K562 (cell line): ENCODE results near the gene FBXL12. TPM values are rescaled to one million over a fixed set of nuclear protein-coding genes. Genes with fewer than 3 reads are reported as not detected.
A peak's percentile ranks its signal among the peaks of the same experiment; 100 is the strongest.

ENCODE experiments used
- ATAC-seq: fragments of 200-7000 bp; cut with Tn5 transposase; 3 replicates; pipeline ENCODE4 v1.9.1; 2020; ENCODE audit warnings: moderate library complexity
- BruUV-seq: library from RNA; stranded (reverse); fragments of 400-500 nt; replicated peaks from 2 replicates; lab custom pipeline; 2021; lab: Mats Ljungman, UMichigan
- CTCF ChIA-PET: fragments of 300-600 bp; formaldehyde crosslinking; extraction: SDS; loops from one replicate; lab custom pipeline; 2021; ENCODE audit warnings: low intra/inter-chr PET ratio; lab: Yijun Ruan, JAX
- POLR2A ChIA-PET: fragments of 300-600, 350-650 bp; sonication (Branson Sonifier 250); formaldehyde crosslinking; extraction: SDS; loops from one replicate; lab custom pipeline; 2021; ENCODE audit warnings: antibody characterized with exemption, inconsistent platforms; lab: Yijun Ruan, JAX
- DNase-seq, 4 experiments: peaks; one replicate each; pipeline versions ENCODE4 v3.0.0 to v3.0.0-alpha.2; 2011 to 2018; ENCODE audit warnings: low spot score in 3 of 4, mixed read lengths in 3 of 4; ENCODE audit errors: extremely low read depth in 1 of 4
- FAIRE-seq: peaks from 2 replicates; lab custom pipeline; 2011; peaks lifted over from hg19 to GRCh38; lab: Jason Lieb, UNC
- H2AFZ ChIP-seq: 2 replicates; pipeline ENCODE4 v1.6.0; 2011; ENCODE audit warnings: low read depth, low read length, control low read depth, inconsistent platforms
- H3K27ac ChIP-seq: fragments of 200-600 bp; 3 replicates; pipeline ENCODE4 v1.8.0; 2011; ENCODE audit warnings: low read depth, mild to moderate bottlenecking, control low read depth, inconsistent platforms, low read length, moderate library complexity, mixed read lengths; ENCODE audit errors: extremely low read depth
- H3K27me3 ChIP-seq, 2 experiments: fragments of 300-600 bp in 1 of 2; 2 replicates in 1 of 2; 3 replicates in 1 of 2; pipeline versions ENCODE4 v1.6.0 to v1.8.0; 2011; ENCODE audit warnings: inconsistent platforms in 2 of 2, low read length in 2 of 2, mild to moderate bottlenecking in 1 of 2, mixed read lengths in 1 of 2, moderate library complexity in 1 of 2; ENCODE audit not compliant: control insufficient read depth in 2 of 2, insufficient read depth in 2 of 2
- H3K36me3 ChIP-seq: fragments of 300-600 bp; 3 replicates; pipeline ENCODE4 v1.8.0; 2011; ENCODE audit warnings: mild to moderate bottlenecking, low read length, inconsistent platforms; ENCODE audit not compliant: control insufficient read depth, insufficient read depth
- H3K4me1 ChIP-seq, 2 experiments: fragments of 200-600 bp in 1 of 2; replicated peaks in 1 of 2; 2 replicates in 1 of 2; 3 replicates in 1 of 2; pipeline versions ENCODE4 v1.5.1 to v1.8.0; 2011; ENCODE audit warnings: inconsistent platforms in 2 of 2, low read length in 2 of 2, mild to moderate bottlenecking in 1 of 2, mixed read lengths in 1 of 2, moderate library complexity in 1 of 2; ENCODE audit not compliant: control insufficient read depth in 2 of 2, insufficient read depth in 2 of 2
- H3K4me2 ChIP-seq: 2 replicates; pipeline ENCODE4 v1.6.1; 2011; ENCODE audit warnings: low read length, control low read depth, inconsistent platforms, mixed read lengths; ENCODE audit not compliant: insufficient read depth
- H3K4me3 ChIP-seq: fragments of 200-600 bp; sonication (generic), shearing (Covaris generic); 2 replicates; pipeline ENCODE4 v1.5.1; 2016; ENCODE audit warnings: control low read depth, inconsistent platforms
- H3K79me2 ChIP-seq: fragments of 200-600 bp; 3 replicates; pipeline ENCODE4 v1.8.0; 2011; ENCODE audit warnings: low read length, inconsistent platforms; ENCODE audit not compliant: control insufficient read depth, insufficient read depth
- H3K9ac ChIP-seq, 2 experiments: 2 replicates each; pipeline versions ENCODE4 v1.6.0 to v1.6.1; 2011; ENCODE audit warnings: low read depth in 2 of 2, low read length in 2 of 2, control low read depth in 1 of 2, inconsistent platforms in 1 of 2, mild to moderate bottlenecking in 1 of 2, mixed read lengths in 1 of 2; ENCODE audit not compliant: insufficient read depth in 1 of 2
- H3K9me1 ChIP-seq: one replicate; pipeline ENCODE4 v1.6.0; 2011; ENCODE audit warnings: inconsistent platforms, mild to moderate bottlenecking, low read length, moderate library complexity; ENCODE audit not compliant: control insufficient read depth, insufficient read depth
- H3K9me3 ChIP-seq: replicated peaks from 2 replicates; pipeline ENCODE4 v1.5.1; 2011; ENCODE audit warnings: low read depth, low read length, inconsistent platforms; ENCODE audit not compliant: control insufficient read depth, insufficient read depth
- H4K20me1 ChIP-seq: replicated peaks from 2 replicates; pipeline ENCODE4 v1.6.1; 2011; ENCODE audit warnings: low read length, inconsistent platforms, mixed read lengths; ENCODE audit not compliant: control insufficient read depth, insufficient read depth
- CBFA2T2 ChIP-seq: fragments of 450-650 bp; conservative IDR thresholded peaks from 2 replicates; pipeline ENCODE4 v1.6.1; 2017; ENCODE audit warnings: mild to moderate bottlenecking
- CTBP1 ChIP-seq: fragments of 450-650 bp; IDR thresholded peaks from 2 replicates; pipeline ENCODE4 v1.6.1; 2016; ENCODE audit warnings: borderline replicate concordance
- GATA2 ChIP-seq: sonication (generic); formaldehyde crosslinking; IDR thresholded peaks from 2 replicates; pipeline ENCODE4 v1.4.0; 2020; ENCODE audit warnings: mild to moderate bottlenecking, missing genetic modification reagents
- KAT7 ChIP-seq: sonication (generic); formaldehyde crosslinking; IDR thresholded peaks from 2 replicates; pipeline ENCODE4 v1.8.0; 2022; ENCODE audit warnings: missing genetic modification reagents, mild to moderate bottlenecking, borderline replicate concordance
- KLF1 ChIP-seq: fragments of 450-650 bp; IDR thresholded peaks from 2 replicates; pipeline ENCODE4 v1.6.1; 2016; ENCODE audit warnings: missing genetic modification characterization, missing compliant biosample characterization
- MTA1 ChIP-seq: fragments of 450-650 bp; IDR thresholded peaks from 2 replicates; pipeline ENCODE4 v1.6.1; 2017; ENCODE audit warnings: borderline replicate concordance
- SMAD4 ChIP-seq: fragments of 250-450 bp; sonication (Bioruptor Pico); conservative IDR thresholded peaks from 2 replicates; pipeline ENCODE4 v1.8.0; 2021; ENCODE audit warnings: inconsistent platforms, mild to moderate bottlenecking, moderate library complexity
- SPI1 ChIP-seq: IDR thresholded peaks from 2 replicates; pipeline ENCODE4 v1.6.1; 2011; ENCODE audit warnings: low read depth, low read length, control low read depth, borderline replicate concordance
- TRIM24 ChIP-seq, 2 experiments: fragments of 450-650 bp; IDR thresholded peaks; 2 replicates each; pipeline ENCODE4 v1.6.1; 2016
- ZBTB26 ChIP-seq: fragments of 450-650 bp; formaldehyde crosslinking; IDR thresholded peaks from 2 replicates; pipeline ENCODE4 v1.4.0; 2022; ENCODE audit warnings: missing genetic modification characterization
- ZEB2 ChIP-seq: fragments of 450-650 bp; IDR thresholded peaks from 2 replicates; pipeline ENCODE4 v1.6.1; 2016
- WGBS: fragments of 100-300 bp; shearing (Covaris generic); methylation state at CpG from one replicate; pipeline ENCODE4 v1.1.6; 2016; ENCODE audit warnings: low coverage, mixed read lengths; ENCODE audit not compliant: insufficient coverage; ENCODE audit errors: missing lambda C conversion rate; 5-methylcytosine and 5-hydroxymethylcytosine counted together
- in situ Hi-C: fragments of 300-500 bp; cut with MboI; formaldehyde crosslinking; loops from 4 replicates; pipeline ENCODE4 v1.15.0; 2018; ENCODE audit warnings: inconsistent platforms, mixed read lengths
- intact Hi-C: fragments of 100-400 bp; cut with micrococcal nuclease; formaldehyde crosslinking; loops from 2 replicates; pipeline ENCODE4 v1.14.2; 2022
- polyA plus RNA-seq, 8 experiments: library from polyadenylated mRNA; depleted of rRNA in 4 of 8; stranded (reverse) in 5 of 8; unstranded in 3 of 8; fragments of >200 nt; fragmentation: Nextera tagmentation in 2 of 8; fragmentation: Illumina TruSeq in 1 of 8; extraction: Ambion mirVana in 2 of 8; extraction: Trizol in 1 of 8; gene quantifications; 2 replicates each; pipeline versions ENCODE4 v1.2.1 to v1.2.3, GENCODE V29; 2011 to 2014; ENCODE audit warnings: inconsistent platforms in 1 of 8, missing spikeins in 1 of 8
- total RNA-seq, 7 experiments: library from RNA; depleted of rRNA in 6 of 7; stranded (reverse); fragments of >200 nt in 6 of 7; fragmentation: Illumina TruSeq in 2 of 7; extraction: Trizol in 2 of 7; gene quantifications; 2 replicates each; pipeline versions ENCODE4 v1.2.1 to v1.2.3, GENCODE V29; 2011 to 2021; ENCODE audit warnings: low replicate concordance in 1 of 7
- TF ChIP-seq, protein P1 (sequence below): sonication (generic); formaldehyde crosslinking; IDR thresholded peaks from 2 replicates; pipeline ENCODE4 v1.8.0; 2022; ENCODE audit warnings: mild to moderate bottlenecking, missing genetic modification reagents
- TF ChIP-seq, protein P2 (sequence below): fragments of 200-800 bp; sonication (Bioruptor generic); IDR thresholded peaks from 2 replicates; pipeline ENCODE4 v1.6.1; 2017; ENCODE audit warnings: missing genetic modification characterization, missing compliant biosample characterization

Gene FBXL12
- total and polyA plus RNA-seq, 9 of the 15 experiments (the other 6 are each of a cell fraction or from before 2014, with no cell fraction given) = 2.7 to 40.5 (median 26.5) TPM

- H3K9me3 ChIP-seq = no peaks in the 10 kb centered on the region
- ATAC-seq = no peak
These were observed 39.9 kb upstream of the FBXL12 start for GRCh38 chr19:9858766-9859165.

DNA sequence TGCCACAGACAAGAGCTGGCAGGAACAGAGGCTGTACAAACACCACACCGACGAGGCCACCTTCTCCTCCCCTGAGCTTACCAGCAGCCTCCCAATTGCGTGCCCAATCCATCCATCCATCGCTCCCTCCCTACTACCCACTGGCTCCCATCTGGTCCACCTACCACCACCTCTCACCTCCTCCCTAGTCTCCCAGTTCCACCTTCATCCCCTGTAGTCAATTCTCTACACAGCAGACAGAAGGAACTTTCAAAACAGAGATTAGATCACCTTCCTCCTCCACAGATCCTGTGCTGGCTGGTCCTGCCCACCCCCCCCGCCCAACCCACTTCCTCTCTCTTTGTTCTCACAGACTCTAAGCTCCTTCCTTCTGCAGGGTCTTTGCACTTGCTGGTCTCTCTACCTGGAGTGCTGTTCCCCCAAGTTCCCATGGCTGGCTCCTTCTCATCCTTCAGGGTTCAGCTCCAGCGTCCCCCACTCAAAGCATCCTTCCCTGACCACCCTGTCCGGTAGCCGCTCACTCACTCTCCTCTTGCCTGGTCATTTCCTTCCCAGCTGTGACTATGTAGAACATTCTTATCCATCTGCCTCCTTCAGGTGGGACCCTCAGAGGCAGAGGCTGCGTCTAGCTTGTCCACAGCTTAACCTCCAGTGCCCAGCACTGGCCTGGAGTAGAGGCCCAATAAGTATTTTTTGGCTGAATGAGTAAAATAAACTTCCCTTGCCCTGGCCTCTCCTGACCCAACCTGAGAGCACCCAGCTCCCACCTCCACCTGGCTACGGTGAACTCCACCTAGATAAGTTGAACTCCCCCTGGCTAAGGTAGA, 39.3 kb upstream of the FBXL12 start:
- peak in 2 of 4 experiments; percentile 43 to 56 for DNase-seq
- TF ChIP-seq SPI1 = peak; percentile 88
- TF ChIP-seq SMAD4 (CRISPR knock-in tag) = peak; percentile 36; the same call in 1 of the 2 replicates
- TF ChIP-seq KLF1 = no peak
- TF ChIP-seq, protein P1, sequence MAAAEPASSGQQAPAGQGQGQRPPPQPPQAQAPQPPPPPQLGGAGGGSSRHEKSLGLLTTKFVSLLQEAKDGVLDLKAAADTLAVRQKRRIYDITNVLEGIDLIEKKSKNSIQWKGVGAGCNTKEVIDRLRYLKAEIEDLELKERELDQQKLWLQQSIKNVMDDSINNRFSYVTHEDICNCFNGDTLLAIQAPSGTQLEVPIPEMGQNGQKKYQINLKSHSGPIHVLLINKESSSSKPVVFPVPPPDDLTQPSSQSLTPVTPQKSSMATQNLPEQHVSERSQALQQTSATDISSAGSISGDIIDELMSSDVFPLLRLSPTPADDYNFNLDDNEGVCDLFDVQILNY (CRISPR knock-in tag) = 0 out of 2 replicates have a peak, but pooled peaks have one; percentile 30
- TF ChIP-seq GATA2 (CRISPR knock-in tag) = 0 out of 2 replicates have a peak, but pooled peaks have one; percentile 19
- TF ChIP-seq, protein P2, sequence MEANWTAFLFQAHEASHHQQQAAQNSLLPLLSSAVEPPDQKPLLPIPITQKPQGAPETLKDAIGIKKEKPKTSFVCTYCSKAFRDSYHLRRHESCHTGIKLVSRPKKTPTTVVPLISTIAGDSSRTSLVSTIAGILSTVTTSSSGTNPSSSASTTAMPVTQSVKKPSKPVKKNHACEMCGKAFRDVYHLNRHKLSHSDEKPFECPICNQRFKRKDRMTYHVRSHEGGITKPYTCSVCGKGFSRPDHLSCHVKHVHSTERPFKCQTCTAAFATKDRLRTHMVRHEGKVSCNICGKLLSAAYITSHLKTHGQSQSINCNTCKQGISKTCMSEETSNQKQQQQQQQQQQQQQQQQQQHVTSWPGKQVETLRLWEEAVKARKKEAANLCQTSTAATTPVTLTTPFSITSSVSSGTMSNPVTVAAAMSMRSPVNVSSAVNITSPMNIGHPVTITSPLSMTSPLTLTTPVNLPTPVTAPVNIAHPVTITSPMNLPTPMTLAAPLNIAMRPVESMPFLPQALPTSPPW (CRISPR knock-in tag) = peak; percentile 86
- 0 out of 2 replicates have a peak, but pooled peaks have one; percentile 24 for TF ChIP-seq ZBTB26

More at GRCh38 chr19:9858766-9859165, 39.9 kb upstream of the FBXL12 start:
- no peak for DNase-seq
- no peak for TF ChIP-seq TRIM24 (IDR thresholded peaks at IDR 0.05)
- TF ChIP-seq MTA1 = peak; percentile 65; the same call in 1 of the 2 replicates
- TF ChIP-seq ZEB2 = peak; percentile 98
- TF ChIP-seq CBFA2T2 = peak; percentile 43
- TF ChIP-seq KAT7 (CRISPR knock-in tag) = no peak
- TF ChIP-seq CTBP1 = peak; percentile 49; the same call in 1 of the 2 replicates
- no peak for FAIRE-seq
- H3K9me1 ChIP-seq = no peaks in the 10 kb centered on the region
- H3K4me3 ChIP-seq = no peak overlapping the region
- no peaks in the 10 kb centered on the region for H3K79me2 ChIP-seq
- peaks cover 12 to 22% of the 10 kb centered on the region in 2 experiments; a peak in 4 of 5 replicates for H3K4me1 ChIP-seq
- H3K27ac ChIP-seq = no peak overlapping the region
- H4K20me1 ChIP-seq = peaks cover 8% of the 10 kb centered on the region; the same call in 1 of the 2 replicates
- no peak overlapping the region for H3K4me2 ChIP-seq
- POLR2A ChIA-PET = interaction anchor here (1.0 to 1.4 kb wide), 2 partner anchors 9 to 19 kb away, joined by 3 to 5 read pairs; no protein-coding TSS in a partner anchor
- no TSS peak for BruUV-seq
- peaks cover 5 to 23% of the 10 kb centered on the region in 2 experiments; a peak in 4 of 5 replicates for H3K27me3 ChIP-seq
- CTCF ChIA-PET = no interaction called here
- H3K9ac ChIP-seq = no peak overlapping the region
- no peak overlapping the region for H2AFZ ChIP-seq
- intact Hi-C loops = no loop called here
- no peaks in the 10 kb centered on the region for H3K36me3 ChIP-seq
- in situ Hi-C loops = no loop called here

More for the DNA sequence above, 39.3 kb upstream of the FBXL12 start:
- no peak overlapping the region for H2AFZ ChIP-seq
- FAIRE-seq (peak; percentile 58), ATAC-seq (peak; percentile 78)
- POLR2A ChIA-PET = interaction anchor here (0.8 to 1.4 kb wide), 3 partner anchors 10 to 20 kb away, joined by 3 to 5 read pairs (median 3); no protein-coding TSS in a partner anchor
- H3K36me3 ChIP-seq = no peaks in the 10 kb centered on the region
- no peaks in the 10 kb centered on the region for H3K9me1 ChIP-seq
- no peak overlapping the region for H3K4me2 ChIP-seq
- CTCF ChIA-PET = no interaction called here
- no peaks in the 10 kb centered on the region for H3K79me2 ChIP-seq
- no peak overlapping the region for H3K9ac ChIP-seq
- peaks cover 3 to 18% of the 10 kb centered on the region in 2 experiments; a peak in 4 of 5 replicates for H3K27me3 ChIP-seq
- no TSS peak for BruUV-seq
- H3K27ac ChIP-seq = no peak overlapping the region
- WGBS = 12% methylated on average over 9 of the region's 10 CpGs
- peaks cover 6% of the 10 kb centered on the region; the same call in 1 of the 2 replicates for H4K20me1 ChIP-seq
- in situ Hi-C loops (no loop called here), intact Hi-C loops (no loop called here)
- peaks cover 12 to 22% of the 10 kb centered on the region in 2 experiments; a peak in 4 of 5 replicates for H3K4me1 ChIP-seq
- H3K9me3 ChIP-seq = no peaks in the 10 kb centered on the region
- no peak overlapping the region for H3K4me3 ChIP-seq
